SK-N-MC (cell line): ENCODE measurements around the gene KATNAL1.
A peak's percentile ranks its signal among the peaks of the same experiment; 100 is the strongest.

Source experiments
- DNase-seq: peaks from one replicate; pipeline ENCODE4 v3.0.0-alpha.2; 2011; ENCODE audit warnings: low read depth, low spot score
- H3K27ac ChIP-seq: fragments of 200-600 bp; sonication (generic); 2 replicates; pipeline ENCODE4 v1.5.1; 2016; ENCODE audit warnings: mixed run types
- H3K36me3 ChIP-seq: fragments of 200-600 bp; sonication (generic); 2 replicates; pipeline ENCODE4 v1.6.1; 2017; ENCODE audit warnings: antibody characterized with exemption, low read length, mixed read lengths; ENCODE audit not compliant: insufficient read depth
- H3K4me3 ChIP-seq: fragments of 200-600 bp; sonication (generic); 2 replicates; pipeline ENCODE4 v1.5.1; 2016
- H3K9ac ChIP-seq: fragments of 200-600 bp; sonication (generic); 2 replicates; pipeline ENCODE4 v1.8.0; 2017; ENCODE audit warnings: mixed run types, mixed read lengths; ENCODE audit not compliant: insufficient read length
- H3K9me3 ChIP-seq: fragments of 200-600 bp; sonication (generic); 2 replicates; pipeline ENCODE4 v1.6.1; 2017; ENCODE audit warnings: low read depth, mild to moderate bottlenecking, antibody characterized with exemption, low read length, moderate library complexity, mixed read lengths
- EZH2 ChIP-seq: fragments of 200-600 bp; sonication (generic); IDR thresholded peaks from one replicate; pipeline ENCODE4 v1.6.1; 2017; ENCODE audit warnings: antibody characterized with exemption
- FOXP2 ChIP-seq: optimal IDR thresholded peaks from 2 replicates; pipeline ENCODE3; 2011; ENCODE audit warnings: mild to moderate bottlenecking, moderate library complexity; ENCODE audit not compliant: insufficient read depth; ENCODE audit errors: extremely low read length, control extremely low read depth
- POLR2AphosphoS5 ChIP-seq: IDR thresholded peaks from 2 replicates; pipeline ENCODE4 v1.6.1; 2012; ENCODE audit warnings: mild to moderate bottlenecking, low read depth, low read length, borderline replicate concordance

KATNAL1 gene

GRCh38 chr13:30257468-30258099 lies 49.8 kb downstream of the KATNAL1 start:
- no peak overlapping the region for H3K9ac ChIP-seq
- peaks cover 17% of the 10 kb centered on the region for H3K36me3 ChIP-seq
- H3K27ac ChIP-seq = peak overlapping the region; percentile 43
- TF ChIP-seq EZH2 (no peak), POLR2AphosphoS5 (no peak), FOXP2 (no peak)
- no peaks in the 10 kb centered on the region for H3K9me3 ChIP-seq
- DNase-seq = no peak
- H3K4me3 ChIP-seq = no peak overlapping the region

DNA sequence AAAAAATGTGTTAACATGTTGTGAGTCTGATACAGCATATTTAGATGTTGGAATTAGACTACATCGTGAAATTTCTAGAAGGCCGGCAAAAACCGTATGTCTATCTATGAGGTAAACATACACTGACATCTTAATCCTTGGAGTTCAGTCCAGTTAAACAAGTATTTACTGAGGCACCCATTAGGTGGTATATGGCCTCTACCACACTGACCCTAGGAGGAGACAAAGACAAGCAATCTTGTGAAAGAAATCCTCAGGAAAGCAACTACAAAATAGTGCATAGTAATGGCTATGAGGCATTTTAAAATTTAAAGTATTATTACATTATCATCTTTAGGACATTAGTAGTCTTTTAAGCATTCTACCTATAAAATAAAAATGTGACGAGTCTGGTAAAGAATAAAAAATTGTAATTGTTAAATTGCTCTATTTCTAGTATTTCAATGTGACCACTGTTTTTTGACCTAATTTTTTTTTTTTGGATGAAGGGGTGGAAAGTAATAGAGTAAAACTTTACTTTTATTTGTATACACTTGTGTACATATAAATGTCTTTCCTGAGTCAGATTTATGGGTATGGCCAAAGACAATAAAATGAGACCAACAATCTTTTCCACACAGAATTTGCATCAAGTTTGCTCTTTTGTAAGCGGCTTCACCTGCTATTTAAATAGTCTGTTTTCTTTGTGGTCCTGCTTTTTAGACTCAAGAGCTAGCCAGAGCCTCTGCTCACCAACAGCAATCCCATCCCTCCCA lies 50.5 kb downstream of the KATNAL1 start:
- peaks cover 17% of the 10 kb centered on the region for H3K36me3 ChIP-seq
- no peak overlapping the region for H3K4me3 ChIP-seq
- H3K9me3 ChIP-seq = no peaks in the 10 kb centered on the region
- peak overlapping the region; percentile 43; the same call in 1 of the 2 replicates for H3K27ac ChIP-seq
- TF ChIP-seq FOXP2 (no peak), POLR2AphosphoS5 (no peak), EZH2 (no peak)
- no peak for DNase-seq
- H3K9ac ChIP-seq = no peak overlapping the region

DNA sequence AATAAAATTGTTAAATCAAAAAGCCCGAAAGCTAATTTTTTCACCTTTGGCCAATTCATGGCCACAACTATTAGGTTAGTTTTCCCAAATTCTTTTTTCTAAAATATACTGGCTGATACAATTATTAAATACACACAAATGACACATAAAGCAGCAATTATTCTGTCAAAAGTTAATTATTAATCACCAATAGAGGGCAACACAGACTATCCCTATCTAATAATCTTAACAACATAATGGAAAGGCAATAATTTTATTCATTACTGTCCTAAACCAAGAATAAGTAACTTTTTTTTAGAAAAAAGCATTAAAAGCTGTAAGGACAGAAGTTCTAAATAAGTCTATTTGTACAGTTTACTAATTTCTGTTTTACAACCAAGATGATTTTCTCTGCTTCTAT lies 51.7 kb downstream of the KATNAL1 start:
- Histone ChIP-seq H3K9ac (no peak overlapping the region), H3K27ac (no peak overlapping the region), H3K9me3 (no peaks in the 10 kb centered on the region), H3K36me3 (peaks cover 24% of the 10 kb centered on the region), H3K4me3 (no peak overlapping the region)
- TF ChIP-seq EZH2 = no peak
- TF ChIP-seq POLR2AphosphoS5 = no peak
- TF ChIP-seq FOXP2 = no peak
- DNase-seq = no peak

DNA sequence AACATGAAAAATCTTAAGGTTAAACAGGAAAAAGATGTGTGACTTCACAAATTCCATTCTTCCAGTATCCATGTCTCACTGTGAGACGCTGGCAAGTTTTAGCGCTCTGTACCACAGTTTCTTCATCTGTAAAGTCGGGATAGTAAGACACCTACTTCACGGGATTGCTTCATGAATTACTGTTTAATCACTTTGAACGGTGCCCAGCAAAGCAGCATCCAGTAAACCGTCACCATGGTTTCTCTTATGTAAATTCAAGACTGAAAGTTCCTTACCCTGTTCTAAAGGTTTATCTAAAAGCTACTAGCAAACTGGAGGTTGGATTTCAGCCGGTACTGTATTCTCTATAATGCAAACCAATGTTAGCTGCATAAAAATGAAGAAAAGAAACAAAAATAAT lies 53.5 kb downstream of the KATNAL1 start:
- peaks cover 42% of the 10 kb centered on the region for H3K36me3 ChIP-seq
- no peak for DNase-seq
- no peak overlapping the region for H3K4me3 ChIP-seq
- H3K27ac ChIP-seq = peak overlapping the region; percentile 29; the same call in 1 of the 2 replicates
- TF ChIP-seq FOXP2 (no peak), POLR2AphosphoS5 (no peak), EZH2 (no peak)
- peaks cover 12% of the 10 kb centered on the region; the same call in 1 of the 2 replicates for H3K9me3 ChIP-seq
- no peak overlapping the region for H3K9ac ChIP-seq

DNA sequence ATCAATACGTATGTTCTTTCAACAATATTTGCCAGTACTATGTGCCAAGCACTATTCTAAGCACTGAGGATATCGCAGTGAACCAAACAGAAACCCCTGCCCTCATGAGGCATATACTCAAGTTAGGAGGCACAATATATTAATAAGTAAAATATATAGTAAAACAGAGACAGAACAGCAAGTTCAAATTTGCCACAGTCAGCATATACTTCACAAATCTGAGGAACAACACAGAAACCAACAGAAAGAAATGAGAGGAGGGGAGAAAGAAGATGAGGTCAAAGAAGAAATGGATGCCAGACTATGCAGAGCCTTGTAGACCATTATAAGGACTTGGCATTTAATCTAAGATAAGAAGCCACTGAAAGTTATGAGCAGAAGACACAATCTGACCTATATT lies 59.9 kb downstream of the KATNAL1 start:
- Histone ChIP-seq H3K4me3 (no peak overlapping the region), H3K36me3 (peaks cover 34% of the 10 kb centered on the region), H3K27ac (no peak overlapping the region)

DNA sequence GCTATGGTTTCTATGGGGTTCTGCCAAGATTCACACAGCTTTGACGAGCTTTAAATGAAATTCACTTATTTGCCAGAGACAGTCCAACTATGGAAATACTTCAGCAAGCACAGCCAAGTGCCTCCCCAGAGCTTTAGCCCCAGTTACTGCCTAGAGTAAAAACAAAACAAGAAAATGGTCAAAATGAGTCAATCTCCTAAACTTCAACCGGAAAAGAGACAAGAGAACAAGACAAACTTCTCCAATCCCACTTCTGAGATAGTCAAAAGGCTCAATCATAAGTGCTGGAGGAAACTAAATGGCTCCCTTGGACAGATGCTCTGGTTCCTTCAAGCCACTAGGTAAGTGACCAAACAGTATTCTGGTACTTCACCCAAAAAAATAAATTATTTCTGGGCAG lies 65.8 kb downstream of the KATNAL1 start:
- Histone ChIP-seq H3K4me3 (no peak overlapping the region), H3K27ac (no peak overlapping the region), H3K9ac (no peak overlapping the region), H3K9me3 (no peaks in the 10 kb centered on the region), H3K36me3 (peaks cover 35% of the 10 kb centered on the region)
- no peak for DNase-seq
- TF ChIP-seq EZH2 (no peak), FOXP2 (no peak), POLR2AphosphoS5 (no peak)

More for the DNA sequence above, 59.9 kb downstream of the KATNAL1 start:
- DNase-seq = no peak
- TF ChIP-seq POLR2AphosphoS5 = no peak
- TF ChIP-seq FOXP2 = no peak
- no peak for TF ChIP-seq EZH2
- H3K9me3 ChIP-seq = peaks cover 12% of the 10 kb centered on the region; the same call in 1 of the 2 replicates
- no peak overlapping the region for H3K9ac ChIP-seq

GRCh38 chr13:30240608-30241007 lies 66.7 kb downstream of the KATNAL1 start:
- Histone ChIP-seq H3K36me3 (peaks cover 42% of the 10 kb centered on the region), H3K27ac (no peak overlapping the region), H3K4me3 (no peak overlapping the region), H3K9ac (no peak overlapping the region), H3K9me3 (no peaks in the 10 kb centered on the region)
- DNase-seq = no peak
- no peak for TF ChIP-seq EZH2
- no peak for TF ChIP-seq FOXP2
- no peak for TF ChIP-seq POLR2AphosphoS5

GRCh38 chr13:30235216-30235615 lies 72.1 kb downstream of the KATNAL1 start:
- H3K4me3 ChIP-seq = no peak overlapping the region
- TF ChIP-seq FOXP2 (no peak), POLR2AphosphoS5 (no peak), EZH2 (no peak)
- DNase-seq = no peak
- H3K9me3 ChIP-seq = 0 out of 2 replicates have a peak, but pooled peaks cover 3% of the 10 kb centered on the region
- no peak overlapping the region for H3K27ac ChIP-seq
- H3K36me3 ChIP-seq = peaks cover 68% of the 10 kb centered on the region
- H3K9ac ChIP-seq = no peak overlapping the region
